NCI-H510A (cell line): ENCODE data around the gene RAB10.
"Not testable (repeated sequence)": the region's sequence is repeated elsewhere in the genome, so short reads cannot be mapped to it uniquely, and the experiment has no call there.

Experiments used
- DNase-seq: peaks from one replicate; lab custom pipeline; 2025; lab: John Stamatoyannopoulos, UW

Gene RAB10

DNA sequence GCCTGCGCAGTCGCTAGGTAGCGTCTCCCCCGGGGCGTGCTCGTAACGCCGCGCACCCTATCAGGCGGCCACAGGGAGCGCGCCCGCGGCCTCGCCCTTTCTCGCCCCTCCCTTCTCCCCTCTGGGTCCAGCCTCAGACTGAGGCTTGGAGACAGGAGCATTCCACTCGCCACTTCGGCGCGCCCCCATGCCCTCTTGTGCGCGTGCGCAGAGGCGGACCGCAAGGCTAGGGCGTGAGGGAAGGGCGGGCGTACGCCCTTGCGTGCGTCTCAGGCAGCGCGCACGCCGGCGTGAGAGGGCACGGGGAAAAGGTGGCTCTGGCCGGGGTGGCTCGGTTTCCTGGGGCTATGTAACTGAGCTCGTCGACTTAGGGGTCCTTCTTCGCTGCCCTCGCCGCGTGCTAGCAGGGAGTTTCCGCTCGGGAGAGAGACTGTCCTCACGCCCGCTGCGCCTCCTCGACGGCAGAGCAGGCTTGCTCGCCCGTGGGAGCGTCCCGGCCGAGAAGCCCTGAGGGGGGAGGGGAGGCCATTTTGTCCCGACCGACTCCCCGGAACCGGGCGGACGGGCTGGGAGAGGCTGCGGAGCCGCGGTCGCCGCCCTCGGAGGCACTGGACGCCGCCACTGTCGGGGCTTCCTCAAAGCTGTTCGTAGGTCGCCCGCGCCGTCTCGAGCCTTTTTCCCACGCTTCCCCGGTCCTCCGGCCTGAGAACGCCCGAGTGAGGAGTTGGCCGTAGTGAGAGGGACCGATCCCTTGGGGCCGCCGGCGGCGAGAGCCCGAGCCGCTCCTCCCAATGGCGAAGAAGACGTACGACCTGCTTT, at the start of gene RAB10:
Gene RAB10, plus strand, starts transcription at position 267 of the 819 bp plus-strand sequence. Its CDS starts 525 bp downstream, at position 792.
- peak; percentile 97 for DNase-seq

DNA sequence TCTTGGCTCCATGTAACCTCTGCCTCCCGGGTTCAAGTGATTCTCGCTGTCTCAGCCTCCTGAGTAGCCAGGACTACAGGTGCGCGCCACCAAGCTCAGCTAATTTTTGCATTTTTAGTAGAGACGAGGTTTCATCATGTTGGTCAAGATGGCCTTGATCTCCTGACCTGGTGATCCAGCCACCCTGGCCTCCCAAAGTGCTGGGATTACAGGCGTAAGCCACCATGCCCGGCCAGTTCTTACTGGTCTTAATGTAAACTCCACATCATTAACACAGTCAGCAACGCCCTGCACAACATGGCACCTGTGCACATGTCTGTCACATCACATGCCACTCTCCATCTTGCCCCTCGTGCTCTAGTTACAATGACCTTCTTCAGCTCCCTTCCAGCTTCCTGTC, 45.8 kb upstream of the RAB10 start:
- DNase-seq = no peak

- no peak for DNase-seq
These were observed 44.7 kb upstream of the RAB10 start for GRCh38 chr2:25989154-25989553.

DNA sequence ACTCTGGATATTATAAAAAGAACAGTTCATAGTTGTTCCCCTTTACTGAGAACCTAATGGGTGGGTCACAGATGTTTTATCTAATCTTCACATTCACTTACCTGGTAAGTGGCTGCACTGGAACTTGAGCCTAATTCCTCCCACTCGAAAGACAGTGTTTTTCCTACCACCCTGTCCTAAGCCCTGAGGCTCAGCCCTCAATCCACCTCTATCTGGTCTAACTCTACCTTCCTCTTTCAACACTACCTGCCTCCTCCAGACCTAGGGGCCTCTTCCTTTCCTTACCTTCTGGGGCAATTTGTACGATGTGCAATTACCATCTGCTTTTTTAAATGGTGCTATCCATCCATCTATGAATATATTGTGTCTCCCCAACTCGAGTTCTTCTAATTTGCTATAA, 41.9 kb upstream of the RAB10 start:
- DNase-seq = no peak

GRCh38 chr2:25992556-25992955, 41.3 kb upstream of the RAB10 start:
- DNase-seq = no peak

DNA sequence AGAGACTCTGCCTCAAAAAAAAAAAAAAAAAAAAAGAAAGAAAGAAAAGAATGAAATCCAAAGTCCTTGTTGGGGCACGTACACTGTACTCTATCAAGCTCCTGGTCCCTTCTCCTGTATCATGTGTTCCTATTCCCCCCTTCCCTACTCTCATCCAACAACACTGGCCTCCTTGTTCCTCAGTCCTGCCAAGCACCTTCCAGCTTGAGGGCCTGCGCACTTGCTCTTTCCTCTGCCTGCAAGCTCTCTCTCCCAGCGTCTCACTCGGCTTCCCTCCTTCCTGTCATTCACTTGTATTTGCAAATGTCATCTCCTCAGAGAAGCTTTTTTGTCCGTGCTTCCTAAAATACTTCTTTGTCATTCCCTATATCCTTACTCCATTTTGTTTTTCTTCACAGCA, 40.8 kb upstream of the RAB10 start:
- no peak for DNase-seq

- no peak for DNase-seq
These were observed 39.4 kb upstream of the RAB10 start for GRCh38 chr2:25994509-25994908.

DNA sequence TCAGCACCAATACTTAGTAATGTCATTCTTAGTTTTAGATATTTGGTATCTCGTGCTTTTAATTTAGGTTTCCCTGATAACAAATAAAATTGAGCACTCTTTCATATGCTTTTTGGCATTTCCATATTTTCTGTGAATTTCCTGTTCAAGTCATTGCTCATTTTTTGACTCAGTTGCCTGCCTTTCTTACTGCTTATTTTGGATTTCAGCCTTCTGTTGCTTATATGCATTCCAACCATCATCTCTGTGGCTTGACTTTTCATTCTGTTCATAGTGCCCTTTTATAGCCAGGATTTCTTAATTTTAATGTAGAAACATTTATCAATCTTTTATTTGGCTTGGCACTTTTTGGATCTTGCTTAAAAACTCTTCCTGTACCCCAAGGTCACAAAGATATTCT, 37.0 kb upstream of the RAB10 start:
- DNase-seq = no peak

GRCh38 chr2:25998816-25999383, 35.0 kb upstream of the RAB10 start:
- not testable (repeated sequence) for DNase-seq

GRCh38 chr2:25999406-25999805, 34.5 kb upstream of the RAB10 start:
- DNase-seq = not testable (repeated sequence)

- no peak for DNase-seq
These were observed 33.3 kb upstream of the RAB10 start for GRCh38 chr2:26000561-26001082.

DNA sequence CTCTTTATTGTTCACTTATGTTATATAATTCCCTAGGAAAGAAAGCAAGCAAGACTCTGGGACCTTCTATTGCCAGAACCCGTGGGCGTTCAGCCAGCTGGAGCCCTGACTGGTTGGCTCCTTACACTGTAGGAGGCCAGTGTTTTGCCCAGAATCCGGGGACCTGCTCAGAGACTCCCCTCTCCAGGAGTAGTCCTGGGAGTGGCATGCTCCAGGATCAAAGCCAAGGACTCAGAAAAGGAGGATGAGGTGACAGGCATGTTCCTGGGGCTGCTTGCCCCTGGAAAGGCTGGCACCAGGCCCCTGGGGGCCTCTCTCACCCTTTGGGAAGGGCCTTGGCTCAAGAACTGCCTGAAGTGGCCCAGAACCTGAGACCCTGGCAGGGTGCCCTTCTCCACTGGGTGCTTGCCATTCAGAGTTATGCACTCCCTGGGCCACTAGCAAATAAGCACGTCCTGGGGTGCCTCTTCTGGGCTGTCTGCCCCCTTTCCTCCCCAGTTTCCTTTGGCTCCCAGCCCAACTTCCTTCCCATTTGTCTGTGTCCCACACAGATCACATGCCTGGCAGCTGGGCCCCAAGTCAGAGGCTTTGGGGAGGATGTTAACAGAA, 32.0 kb upstream of the RAB10 start:
- no peak for DNase-seq

GRCh38 chr2:26002632-26003310, 31.1 kb upstream of the RAB10 start:
- DNase-seq = no peak

- DNase-seq = no peak
These were observed 25.8 kb upstream of the RAB10 start for GRCh38 chr2:26008095-26008494.

DNA sequence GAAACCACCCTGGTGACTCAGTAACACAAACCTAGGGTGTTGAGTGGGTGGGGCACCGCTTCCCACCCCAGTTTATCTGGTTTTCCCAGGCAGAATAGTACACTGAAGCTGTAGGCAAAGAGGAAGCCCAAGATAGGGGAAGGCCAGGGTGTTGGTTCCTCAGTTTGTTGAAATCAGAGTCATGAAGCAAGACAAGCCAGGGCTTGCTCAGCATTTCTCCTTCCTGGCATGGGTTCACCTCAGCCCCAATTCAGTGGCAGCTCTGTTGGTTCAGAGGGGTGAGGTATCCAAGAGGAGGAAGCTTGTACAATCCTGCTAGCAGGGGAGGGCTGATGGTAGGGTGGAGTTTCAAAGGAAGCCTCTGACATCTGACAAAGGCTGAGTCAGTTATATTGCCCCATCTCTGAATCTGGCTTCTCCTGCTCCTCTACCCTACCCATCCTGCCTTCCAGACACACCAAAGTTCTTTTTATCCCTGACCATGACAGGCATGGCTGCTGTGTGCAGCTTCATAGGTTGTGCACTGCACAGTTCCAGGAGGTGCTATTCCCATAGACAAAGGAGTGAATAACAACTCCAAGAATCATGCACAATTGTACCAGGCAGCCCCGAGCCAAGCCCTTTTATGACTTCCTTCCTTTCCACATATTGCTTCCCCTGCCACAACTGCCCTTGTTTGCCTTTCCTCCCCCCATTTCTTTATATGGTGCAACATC, 24.9 kb upstream of the RAB10 start:
- no peak for DNase-seq

DNA sequence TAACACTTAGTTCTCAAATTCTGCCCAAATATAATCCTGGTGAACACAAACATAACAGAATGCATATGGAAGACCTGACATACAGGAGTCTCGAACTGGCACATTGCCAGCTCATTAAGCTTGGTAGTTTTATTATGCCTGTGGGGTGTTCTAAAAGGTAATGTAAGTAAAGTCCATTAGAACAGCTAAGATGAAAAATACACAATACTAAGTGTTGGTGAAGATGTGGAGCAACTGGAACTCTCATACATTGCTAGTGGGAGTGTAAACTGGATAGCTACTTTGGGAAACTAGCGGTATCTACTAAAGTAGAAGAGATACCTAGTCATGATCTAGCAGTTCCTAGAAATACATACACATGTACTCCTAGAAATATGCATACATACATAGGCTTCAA, 24.3 kb upstream of the RAB10 start:
- DNase-seq = no peak

DNA sequence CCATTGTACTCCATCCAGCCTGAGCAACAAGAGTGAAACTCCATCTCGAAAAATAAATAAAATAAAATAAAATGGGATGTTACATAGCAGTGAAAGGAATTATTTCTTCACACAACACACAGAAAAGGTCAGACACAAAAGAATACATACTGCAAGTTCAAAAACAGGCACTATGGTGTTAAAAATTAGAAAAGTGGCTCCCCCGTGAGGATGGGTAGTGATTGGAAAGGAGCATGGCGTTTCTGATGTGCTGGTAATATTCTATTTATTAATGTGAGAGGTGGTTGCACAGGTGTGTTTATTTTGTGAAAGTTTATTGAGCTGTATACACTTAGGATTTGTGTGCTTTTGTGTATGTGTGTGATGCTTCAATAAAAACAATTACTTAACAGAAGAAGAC, 22.9 kb upstream of the RAB10 start:
- no peak for DNase-seq

- DNase-seq = no peak
These were observed 22.3 kb upstream of the RAB10 start for GRCh38 chr2:26011609-26011989.

- DNase-seq = peak; percentile 64
These were observed 21.7 kb upstream of the RAB10 start for GRCh38 chr2:26011990-26012856.

GRCh38 chr2:26013668-26014067, 20.2 kb upstream of the RAB10 start:
- DNase-seq = no peak
